HG03457 (cell line): ENCODE results near the gene CEP128.

ENCODE experiments used
- ATAC-seq: cut with Tn5 transposase; IDR thresholded peaks from one replicate; pipeline ENCODE4 v1.9.1; 2021; ENCODE audit warnings: moderate number of reproducible peaks; ENCODE audit not compliant: unreplicated experiment

Gene CEP128

GRCh38 chr14:80565001-80565400 is 376.5 kb downstream of the CEP128 start:
- no peak for ATAC-seq

- ATAC-seq, result no peak
Measured at GRCh38 chr14:80564051-80564450, 377.5 kb downstream of the CEP128 start.

- ATAC-seq, result no peak
Measured at GRCh38 chr14:80560800-80561657, 380.5 kb downstream of the CEP128 start.

GRCh38 chr14:80554139-80554538 is 387.4 kb downstream of the CEP128 start:
- ATAC-seq, result no peak

GRCh38 chr14:80549141-80549540 is 392.4 kb downstream of the CEP128 start:
- no peak for ATAC-seq

- no peak for ATAC-seq
Measured at GRCh38 chr14:80545935-80546854, 395.3 kb downstream of the CEP128 start.

GRCh38 chr14:80544366-80544765 is 397.2 kb downstream of the CEP128 start:
- ATAC-seq, result no peak

- ATAC-seq, result no peak
Measured at GRCh38 chr14:80543211-80543610, 398.3 kb downstream of the CEP128 start.

- ATAC-seq, result no peak
Measured at GRCh38 chr14:80538633-80539375, 402.7 kb downstream of the CEP128 start.

- ATAC-seq, result no peak
Measured at GRCh38 chr14:80537626-80538025, 403.9 kb downstream of the CEP128 start.

GRCh38 chr14:80536456-80536855 is 405.1 kb downstream of the CEP128 start:
- no peak for ATAC-seq

- no peak for ATAC-seq
Measured at GRCh38 chr14:80535171-80535570, 406.4 kb downstream of the CEP128 start.

- ATAC-seq, result no peak
Measured at GRCh38 chr14:80523518-80524117, 417.9 kb downstream of the CEP128 start.

- no peak for ATAC-seq
Measured at GRCh38 chr14:80522936-80523335, 418.6 kb downstream of the CEP128 start.

GRCh38 chr14:80522411-80522810 is 419.1 kb downstream of the CEP128 start:
- no peak for ATAC-seq

- ATAC-seq, result no peak
Measured at GRCh38 chr14:80521456-80521855, 420.1 kb downstream of the CEP128 start.

GRCh38 chr14:80519002-80519401 is 422.5 kb downstream of the CEP128 start:
- ATAC-seq, result no peak

- no peak for ATAC-seq
Measured at GRCh38 chr14:80518173-80518572, 423.4 kb downstream of the CEP128 start.

GRCh38 chr14:80507292-80507869 is 434.2 kb downstream of the CEP128 start:
- no peak for ATAC-seq

GRCh38 chr14:80504781-80505180 is 436.8 kb downstream of the CEP128 start:
- no peak for ATAC-seq
